Pulmonary artery endothelial cell (primary cell): Measurements from ENCODE around the gene PEPD. TPM values are rescaled to one million over a fixed set of nuclear protein-coding genes. Genes with fewer than 3 reads are reported as not detected.

Source experiments
- DNase-seq: peaks from one replicate; pipeline ENCODE4 v3.0.0-alpha.2; 2011; ENCODE audit warnings: low read depth, low spot score
- total RNA-seq: library from RNA; depleted of rRNA; stranded (reverse); fragments of >200 nt; gene quantifications from 2 replicates; pipeline ENCODE4 v1.2.3, GENCODE V29; 2014

PEPD gene
- total RNA-seq, 1 donor from 2014 or later, result 56.1 TPM

DNA sequence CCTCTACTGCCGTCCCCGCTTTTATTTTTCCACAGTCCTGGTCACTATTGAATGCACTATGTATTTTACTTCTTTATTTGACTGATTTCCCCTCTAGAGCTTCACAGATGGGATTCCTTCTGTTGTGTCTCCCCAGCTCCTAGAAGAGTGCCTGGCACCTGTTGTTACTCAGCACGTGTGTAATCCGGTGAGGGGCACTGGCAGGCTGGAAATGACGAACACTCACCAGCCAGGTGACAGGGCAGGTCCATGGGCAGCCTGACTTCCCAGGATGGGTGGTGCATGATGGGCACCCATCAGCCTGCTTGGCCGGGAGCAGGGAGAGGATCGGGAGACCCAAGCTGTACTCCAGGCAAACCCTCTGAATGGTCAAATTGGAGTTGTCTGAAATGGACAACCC, 80.9 kb downstream of the PEPD start:
- DNase-seq, result no peak

DNA sequence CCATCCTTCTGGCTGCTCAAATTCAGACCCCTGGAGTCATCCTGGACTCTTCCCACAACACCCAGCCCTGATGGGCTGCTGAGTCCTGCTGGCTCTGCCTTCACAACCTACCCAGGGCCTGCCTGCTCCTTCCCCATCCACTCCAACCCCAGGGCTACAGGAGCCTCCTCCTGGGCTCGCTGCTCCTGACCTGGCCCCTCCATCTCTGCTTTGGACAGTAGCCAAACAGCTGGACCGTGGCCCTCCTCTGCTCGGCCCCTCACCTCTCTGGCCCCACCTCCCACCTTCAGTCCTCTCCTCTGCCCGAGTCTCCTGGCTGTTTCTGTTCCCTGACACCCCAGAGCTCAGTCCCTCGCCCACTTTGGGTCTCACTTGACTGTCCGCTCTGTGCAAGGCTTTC, 81.3 kb downstream of the PEPD start:
- no peak for DNase-seq

DNA sequence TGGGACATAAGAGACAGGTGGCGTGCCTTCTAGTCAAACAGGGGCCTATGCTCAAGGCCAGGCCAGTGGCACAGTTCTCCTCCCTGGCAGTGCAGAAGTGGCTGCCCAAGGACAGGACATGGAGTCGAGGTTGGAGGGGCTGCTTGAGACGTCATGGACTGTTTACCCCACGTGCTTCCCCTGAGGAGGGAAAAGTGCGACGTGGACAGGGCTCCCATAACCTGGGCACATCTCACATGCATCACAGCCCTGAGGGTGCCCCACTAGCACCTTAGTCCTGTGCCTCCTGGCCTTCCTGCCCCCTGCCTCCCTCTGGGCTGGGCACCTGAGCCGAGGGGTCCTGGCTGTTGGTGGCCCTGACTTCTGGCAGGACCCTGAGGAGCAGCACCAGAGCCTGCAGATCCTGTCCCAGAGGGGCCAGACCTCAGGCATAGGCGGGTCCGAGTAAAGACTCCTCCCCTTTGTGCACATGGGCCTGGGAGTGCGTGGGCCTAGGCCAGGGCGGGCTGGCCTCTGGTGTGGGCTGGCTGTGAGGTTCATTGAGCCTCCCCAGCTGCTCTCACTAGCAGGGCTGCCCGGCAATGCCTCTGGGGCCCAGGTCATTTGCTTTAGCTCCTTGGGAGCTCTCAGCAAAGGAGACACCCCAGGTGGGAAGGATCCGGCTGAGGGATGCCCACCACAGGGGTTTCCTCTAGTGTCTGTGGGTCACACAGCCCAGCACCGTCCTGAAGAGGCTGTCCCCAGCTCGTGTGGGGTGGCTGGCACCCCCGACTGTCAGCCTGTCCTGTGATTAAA, 82.4 kb downstream of the PEPD start:
- DNase-seq, result no peak

DNA sequence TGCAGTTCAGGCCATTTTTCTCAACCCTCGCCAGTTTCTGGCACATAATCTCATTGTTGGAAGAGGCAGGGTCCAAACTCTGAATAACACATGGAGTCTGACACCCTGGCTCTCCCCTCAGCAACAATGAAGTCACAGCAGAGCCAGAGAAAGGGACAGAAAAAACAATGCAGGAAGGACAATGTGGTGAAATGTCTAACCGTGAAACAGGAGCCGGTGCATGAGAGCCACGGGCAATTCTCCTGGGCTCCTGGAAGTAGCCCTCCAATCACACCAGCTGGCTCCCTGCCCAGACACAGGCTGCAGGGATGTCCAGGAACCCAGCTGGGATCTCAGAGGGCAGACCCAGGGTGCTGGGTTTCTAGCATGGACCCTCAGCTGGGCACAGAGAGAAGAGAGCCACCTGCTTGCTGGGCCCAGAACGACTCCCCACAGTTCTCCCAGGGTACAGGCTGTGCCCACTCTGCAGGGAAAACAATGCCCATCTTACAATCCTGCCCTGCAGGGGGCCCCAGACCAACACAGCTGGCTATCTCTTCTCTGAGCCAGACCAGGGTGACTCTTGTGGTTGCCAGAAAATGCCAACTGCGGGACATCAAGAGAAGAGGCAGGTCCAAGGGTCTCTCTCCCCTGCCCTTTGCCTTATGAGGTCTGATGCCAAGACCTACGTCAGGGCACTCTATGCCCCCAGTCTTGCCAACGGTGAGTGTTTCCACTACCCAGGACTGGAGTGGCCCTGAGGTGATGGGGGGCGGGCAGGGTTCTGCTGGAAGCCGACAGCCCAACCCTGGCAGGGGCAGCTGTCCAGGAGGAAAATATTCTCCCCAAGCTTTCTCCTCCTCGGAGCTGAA, 83.5 kb downstream of the PEPD start:
- DNase-seq, result no peak

DNA sequence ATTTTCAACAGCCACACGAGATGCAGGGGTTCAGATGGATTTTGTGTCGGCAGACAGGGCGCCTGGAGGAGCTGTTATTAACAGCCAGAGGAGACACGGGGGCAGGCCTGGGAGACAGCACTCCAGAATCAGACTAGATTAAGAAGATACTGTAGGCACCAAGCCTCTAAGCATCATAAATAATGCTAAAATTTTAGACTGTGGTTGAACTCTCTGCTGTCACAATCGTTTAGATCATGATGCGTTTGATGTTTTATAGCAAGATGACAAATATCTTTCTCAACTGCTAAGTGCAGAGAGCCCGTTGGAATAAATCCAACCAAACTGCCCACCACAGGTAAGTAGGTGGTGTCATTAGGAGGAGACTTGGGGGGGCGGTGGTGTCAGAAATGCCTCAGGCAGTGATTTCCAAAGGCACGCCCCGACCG, 84.2 kb downstream of the PEPD start:
- DNase-seq, result no peak

DNA sequence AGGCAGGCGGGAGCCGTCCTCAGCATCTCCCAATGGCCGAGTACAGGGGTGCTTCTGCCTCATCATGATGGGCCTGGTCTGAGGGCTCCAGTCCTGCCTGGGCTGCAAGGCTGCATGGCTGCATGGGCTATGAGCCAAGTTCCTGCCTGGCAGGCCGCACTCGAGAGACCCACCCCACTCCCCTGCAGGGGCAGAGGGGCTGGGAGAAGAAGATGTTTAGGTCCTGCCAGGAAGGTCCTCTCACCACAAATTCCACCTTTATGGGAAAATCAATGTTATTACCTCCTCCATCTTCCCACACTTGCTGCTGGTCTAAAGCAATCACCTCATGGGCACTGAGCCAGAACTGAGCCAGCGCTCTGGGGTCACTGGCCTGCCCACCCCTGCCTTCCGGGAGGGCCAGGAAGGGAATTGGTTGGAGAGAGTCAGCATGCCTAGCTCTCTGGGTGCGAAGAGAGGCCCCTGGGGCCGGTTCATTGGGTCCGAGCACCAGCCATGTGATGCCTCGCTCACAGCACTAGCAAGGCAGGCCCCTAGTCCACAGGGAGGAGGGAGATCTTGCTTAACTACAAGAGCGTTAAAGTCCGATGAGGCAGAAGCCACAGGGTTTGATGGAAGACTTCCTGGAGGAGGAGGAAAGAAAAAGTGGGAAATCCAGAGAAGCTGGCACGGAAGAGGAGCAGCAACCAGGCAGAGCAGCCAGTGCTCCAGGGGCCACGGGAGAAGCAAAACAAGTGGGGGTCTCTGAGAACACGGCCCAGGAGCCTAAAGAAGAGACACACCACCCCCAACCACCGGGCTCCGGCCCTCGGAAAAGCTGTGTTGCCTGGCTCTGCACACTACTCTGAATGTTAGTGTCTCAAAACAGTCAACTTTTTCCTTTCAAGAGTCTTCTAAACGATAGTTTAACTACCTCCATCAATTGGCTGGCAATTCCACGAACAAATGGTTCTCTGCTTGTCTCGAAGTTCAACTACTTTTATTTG, 84.9 kb downstream of the PEPD start:
- DNase-seq, result no peak

DNA sequence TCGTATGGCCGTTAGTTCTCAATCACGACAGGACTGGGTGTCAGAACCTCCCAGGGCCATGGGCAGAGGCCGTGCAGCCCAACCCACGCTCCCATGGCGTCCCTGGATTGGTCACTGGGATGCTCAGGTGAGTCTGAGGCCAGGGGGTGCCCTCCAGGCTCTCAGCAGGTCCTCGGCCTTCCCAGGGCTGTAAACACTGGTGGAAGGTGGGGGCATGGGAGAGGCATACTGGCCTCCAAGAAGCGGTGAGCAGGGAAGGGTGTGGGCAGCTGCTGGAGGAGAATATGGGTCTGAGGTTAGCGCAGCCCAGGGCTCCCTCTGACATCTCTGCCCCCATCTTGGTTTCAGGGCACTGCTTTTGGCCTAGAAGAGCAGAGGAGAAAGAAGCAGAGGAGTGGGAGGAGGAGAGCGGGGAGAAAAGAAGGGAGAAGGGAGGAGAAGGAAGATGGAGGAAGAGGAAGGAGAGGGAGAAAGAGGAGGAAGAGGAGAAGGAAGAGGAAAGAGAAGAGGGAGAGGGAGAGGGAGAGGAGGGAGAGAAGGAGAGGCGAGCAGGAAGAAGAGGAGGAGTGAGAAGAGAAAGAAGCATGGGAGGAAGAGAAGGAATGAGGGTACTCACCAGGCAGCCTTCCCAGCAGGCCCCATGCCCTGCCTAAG, 85.8 kb downstream of the PEPD start:
- no peak for DNase-seq

DNA sequence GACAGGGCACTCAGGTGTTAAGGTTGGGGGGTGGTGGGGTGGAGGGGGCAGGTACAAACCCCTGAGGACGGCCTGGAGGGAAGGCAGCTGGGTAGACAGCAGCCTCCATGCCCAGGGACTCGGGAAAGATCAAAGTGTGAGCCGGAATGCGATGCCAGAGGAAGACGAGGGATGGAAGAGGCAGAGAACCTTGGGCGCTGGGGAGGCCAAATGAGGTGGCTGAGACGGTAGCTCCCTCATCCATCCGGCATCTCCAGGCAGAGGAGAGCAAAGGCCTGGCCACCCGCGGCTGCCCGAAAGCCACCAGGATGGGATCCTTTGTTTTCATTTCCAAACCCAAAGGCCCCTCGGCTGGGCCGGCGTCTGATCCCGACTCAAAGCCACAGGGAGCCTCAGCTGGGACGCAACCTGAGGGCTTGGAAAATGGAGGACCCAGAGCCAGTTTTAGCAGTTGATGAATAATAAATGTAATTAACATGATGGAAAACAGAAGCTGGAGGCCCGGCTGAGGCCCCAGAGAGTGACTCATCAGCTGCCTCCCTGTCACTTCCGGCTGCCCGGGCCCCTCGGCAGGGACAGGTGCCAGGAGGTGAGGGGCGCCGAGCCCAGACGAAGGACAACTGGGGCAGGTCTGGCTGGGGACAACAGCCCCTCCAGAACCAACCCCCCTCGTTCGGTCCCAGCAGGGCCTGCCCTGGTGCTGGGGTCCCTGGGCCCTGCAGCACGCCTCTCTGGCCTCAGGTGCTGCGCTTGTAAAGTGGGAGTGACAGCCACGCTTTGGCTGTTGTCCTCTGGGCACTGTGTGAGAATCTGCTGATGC, 86.5 kb downstream of the PEPD start:
- no peak for DNase-seq

DNA sequence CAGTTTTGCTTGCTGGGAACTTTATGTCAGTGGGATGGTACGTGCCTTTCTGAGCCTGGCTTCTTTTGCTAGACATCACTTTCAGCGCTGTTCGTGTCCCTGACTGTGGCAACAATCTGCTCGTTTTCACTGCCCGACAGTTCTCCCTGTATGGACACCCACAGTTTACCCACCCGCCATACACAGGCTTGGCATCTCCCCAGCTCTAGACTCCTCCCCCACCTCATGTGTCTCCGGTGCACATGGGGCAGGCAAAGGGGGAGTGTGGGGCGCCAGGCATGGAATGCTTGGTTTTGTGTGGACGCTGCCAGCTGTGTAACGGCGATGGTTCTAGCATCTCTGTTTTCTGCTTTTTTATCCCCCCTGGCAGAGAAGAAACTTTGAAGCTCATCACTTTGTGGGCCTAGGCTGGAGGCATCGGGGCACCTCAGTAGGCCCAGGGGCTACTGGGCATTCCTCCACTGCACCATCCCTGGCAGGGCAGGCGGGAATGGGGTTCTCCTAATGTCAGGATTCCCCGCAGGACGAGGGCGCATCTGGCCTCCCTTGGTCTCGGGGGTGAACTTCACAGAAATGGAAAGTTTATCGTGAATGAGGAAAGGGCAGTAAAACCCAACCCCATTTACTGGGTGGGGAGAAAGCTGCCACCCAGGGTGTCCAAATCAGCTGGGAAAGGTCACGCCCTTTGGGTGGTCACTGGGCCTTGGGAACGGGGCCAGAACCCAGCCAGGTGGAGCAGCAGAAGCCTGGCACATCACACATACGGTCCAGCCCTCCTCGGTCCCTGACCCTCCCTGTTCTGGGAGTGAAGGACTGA, 87.3 kb downstream of the PEPD start:
- no peak for DNase-seq

DNA sequence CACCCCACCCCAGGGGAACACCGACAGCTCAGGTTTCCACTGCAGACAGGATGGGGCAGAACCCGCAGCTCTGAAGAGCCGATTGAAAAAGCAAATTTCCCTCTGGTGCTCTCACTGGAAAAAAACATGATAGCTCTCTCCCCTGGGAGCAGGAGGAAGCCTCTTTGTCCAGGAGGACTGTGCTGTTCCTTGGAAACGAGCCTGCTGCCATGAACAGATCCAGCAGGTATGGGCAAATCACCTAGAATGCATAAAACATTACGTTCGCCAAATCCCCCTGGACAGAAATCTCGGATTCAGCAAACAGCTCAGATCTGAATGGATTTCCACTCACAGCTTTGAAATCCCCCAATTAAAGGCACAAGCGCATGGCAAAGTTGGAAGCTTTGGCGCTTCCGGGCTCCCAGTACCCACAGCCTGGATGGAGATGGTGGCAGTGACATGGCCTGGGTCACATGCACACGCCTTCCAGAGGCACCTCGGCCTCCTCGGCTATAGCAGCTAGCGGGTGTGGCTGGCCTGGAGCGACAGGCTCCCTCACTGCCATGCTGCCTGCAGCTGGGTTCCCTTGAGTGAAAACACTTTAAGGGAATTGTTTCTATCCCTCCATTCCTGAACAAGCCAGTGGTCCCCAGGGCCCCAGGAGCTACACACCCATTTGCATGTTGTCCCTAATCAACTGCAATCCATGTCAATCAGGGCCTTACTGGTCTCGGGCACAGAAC, 89.0 kb downstream of the PEPD start:
- no peak for DNase-seq

DNA sequence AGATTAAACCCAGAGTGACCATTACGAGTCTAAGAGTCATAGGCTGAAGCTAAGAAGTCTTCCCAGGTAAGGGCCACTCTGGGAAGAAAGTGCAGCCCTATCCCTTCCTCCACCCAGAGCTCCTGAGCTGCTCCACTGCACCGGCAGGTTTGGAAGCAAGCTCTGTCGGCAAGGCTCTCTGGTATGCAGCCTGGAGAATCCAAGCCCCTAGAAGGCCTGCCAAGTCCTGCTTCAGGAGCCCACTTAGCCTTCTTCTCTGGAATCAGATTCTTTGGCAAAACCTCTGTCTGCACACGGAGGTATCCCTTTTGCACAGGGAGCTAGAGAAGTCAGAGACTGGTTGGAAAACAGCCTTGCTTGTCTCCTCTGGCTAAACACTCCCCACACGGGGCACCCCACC, 89.6 kb downstream of the PEPD start:
- no peak for DNase-seq

DNA sequence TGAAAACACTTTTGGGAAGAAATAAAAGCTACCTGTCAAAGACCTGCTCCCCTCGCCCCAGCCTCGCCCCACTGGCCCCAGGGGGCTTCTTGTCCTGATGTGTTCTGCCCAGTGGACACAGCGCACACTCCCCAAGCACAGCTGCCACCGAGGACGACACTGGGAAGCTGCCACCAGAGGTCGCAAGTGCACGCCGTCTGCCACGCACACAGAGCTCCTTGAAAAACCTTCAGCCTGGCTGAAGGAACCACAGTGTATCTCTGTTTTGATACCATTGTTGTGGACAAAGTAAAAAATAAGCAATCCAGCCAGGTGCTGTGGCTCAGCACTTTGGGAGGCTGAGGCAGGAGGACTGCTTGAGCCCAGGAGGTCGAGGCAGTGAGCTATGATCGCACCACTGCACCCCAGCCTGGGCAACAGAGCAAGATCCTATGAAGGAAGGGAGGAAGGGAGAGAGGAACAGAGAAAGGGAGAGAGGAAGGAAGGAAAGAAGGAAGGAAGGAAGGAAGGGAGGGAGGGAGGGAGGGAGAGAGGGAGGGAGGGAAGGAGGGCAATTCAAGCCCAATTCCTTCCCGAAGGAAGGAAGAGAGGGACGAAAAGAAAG, 90.8 kb downstream of the PEPD start:
- DNase-seq, result peak; percentile 15

DNA sequence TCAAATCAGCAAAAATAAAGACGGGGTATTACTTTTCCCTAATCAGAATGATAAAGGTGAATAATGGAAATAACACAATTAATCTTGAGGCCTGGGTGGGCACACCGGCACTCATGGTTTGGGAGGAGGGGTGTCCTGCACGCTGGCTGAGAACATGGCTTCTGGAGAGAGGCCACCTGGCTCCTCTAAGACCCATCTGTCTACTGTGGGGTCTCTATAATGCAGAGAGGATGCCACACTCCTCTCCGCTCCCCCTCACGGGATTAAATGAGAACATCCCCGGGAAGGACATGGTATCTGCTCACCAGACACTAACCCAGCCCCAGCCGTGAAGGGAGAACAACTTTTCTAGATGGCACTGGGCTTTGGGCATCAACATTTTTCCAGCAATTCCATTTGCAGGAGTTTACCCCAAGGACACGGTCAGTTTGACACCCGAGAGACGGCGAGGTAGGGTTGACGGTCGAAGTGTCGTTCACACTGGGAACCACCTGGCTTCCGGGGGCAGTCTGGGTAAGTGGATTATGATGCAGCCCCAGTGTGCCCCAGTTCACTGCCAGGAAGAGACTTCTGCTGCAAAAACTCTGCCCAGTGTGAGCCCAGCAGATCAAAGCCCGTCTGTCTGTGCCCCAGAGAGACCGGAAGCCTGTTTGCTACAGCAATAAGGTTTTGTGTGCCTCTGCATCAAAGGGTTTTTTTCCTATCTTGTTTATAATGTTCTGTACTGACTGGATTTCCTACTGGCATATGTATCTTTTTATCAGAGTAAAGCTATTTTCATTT, 91.5 kb downstream of the PEPD start:
- DNase-seq, result no peak

DNA sequence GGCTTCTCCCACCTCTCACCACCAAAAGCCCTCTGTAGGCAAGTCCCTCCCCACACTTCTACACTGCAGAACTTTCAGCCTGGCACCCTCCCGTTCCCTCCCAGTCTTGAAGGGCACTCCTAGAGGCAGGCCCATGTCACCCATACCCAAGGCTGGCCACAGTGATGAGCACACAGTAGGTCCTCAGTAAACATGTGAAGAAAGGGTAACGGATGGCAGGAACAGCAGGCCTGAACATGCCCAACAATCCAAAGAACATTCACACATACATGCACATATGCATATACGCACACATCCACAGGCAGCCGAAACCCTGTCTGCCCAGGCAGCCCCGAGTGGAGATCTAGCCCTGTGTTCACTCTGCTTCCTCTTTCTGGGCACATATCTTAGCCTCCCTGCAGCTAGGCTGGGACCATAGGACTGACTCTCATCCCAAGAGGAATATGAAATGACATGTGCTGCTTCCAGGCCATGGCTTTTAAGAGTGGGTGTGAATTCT, 92.9 kb downstream of the PEPD start:
- DNase-seq, result no peak

DNA sequence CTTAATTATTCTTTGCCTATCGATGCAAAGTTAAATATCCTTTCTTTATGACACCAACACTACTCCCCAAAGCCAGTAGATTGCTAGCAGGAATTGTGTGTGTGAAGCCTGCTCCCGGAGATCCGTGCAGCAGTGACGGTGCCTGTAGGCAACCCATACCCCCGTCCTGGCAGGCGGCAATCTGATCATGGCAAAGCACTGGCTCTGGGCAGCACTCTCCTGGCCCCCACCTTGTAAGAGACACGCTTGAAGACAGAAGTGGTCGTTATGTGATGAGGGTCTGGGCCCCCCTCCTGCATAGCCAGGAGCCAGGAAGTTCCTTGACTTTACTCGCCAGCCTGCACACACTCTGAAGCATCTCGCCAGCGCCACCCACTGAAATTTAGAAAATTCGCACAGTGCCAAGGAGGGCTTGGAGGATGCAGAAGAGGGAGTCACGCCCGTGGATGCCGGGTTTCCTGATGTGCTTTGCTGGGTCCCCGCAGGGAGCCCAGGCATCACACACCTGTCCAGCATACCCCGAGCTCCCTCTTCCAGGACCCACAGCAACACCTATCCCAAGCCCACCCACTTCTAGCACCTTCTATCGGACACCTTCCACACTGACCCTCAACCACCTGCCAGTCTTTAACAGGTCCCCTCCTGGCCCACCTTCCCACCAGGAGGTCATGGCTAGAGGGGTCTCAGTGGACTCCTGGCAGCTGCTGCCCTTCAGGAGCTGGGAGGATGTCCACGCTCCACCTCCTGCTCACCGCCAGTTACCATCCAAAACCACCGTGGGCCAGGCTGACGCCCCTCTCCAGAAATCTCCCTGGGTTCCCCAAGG, 93.6 kb downstream of the PEPD start:
- DNase-seq, result no peak

DNA sequence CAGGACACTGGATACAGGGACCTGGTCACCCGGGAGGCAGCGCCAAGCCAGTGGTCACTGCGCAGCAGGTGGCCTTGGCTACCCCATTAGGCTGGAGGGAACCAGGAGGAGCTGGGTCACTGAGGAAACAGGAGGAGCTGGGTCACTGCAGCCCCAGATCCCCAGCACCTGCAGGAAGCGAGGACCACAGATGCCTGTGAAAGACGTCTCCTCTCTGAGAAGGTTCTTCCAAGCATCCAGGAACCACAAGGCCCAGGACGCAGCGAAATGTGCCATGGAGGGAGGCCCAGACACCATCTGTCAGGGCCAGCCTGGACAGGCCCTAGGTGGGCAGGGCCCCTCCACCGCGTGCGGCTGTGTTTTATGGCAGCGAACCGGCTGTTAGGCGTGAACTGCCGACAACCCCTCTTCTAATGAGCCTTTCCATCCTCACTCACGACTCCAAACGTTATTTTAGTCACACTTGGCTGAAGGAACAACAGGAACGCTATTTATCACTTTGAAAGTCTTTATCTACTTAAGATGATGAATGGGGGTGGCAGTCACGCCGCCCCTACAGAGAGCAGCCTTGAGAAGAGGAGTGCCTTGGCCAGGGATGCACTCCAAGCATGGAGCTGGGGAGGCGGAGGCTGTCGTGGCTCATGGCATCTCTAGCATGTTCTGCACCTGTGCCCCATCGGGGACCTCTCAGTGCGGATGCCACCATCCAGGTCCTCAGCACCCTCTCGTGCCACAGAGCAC, 94.8 kb downstream of the PEPD start:
- no peak for DNase-seq
